ENCODE data around the gene LRRC56. TPM values are rescaled to one million over a fixed set of nuclear protein-coding genes. Genes with fewer than 3 reads are reported as not detected.

LRRC56 gene
- total RNA-seq, 4 donors from 2014 or later, result 0.13 to 0.69 (median 0.20) TPM; not detected in 1

DNA sequence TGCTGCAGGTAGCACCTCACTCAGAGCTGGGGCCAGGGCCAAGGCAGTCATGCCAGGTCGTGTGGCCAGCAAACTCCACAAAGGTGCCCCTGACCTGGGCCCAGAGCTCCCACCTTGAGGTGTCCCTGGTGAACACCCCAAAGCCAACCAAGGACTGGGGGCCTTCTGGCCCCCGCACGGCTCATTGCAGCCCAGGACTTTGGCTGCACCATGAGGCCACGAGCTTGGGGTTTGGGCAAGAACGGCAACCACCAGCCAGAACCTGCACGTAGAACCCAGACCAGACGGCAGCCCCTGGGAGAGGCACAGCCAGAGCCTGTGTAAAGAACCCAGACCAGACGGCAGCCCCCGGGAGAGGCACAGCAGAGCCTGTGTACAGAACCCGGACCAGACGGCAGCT is 7.8 kb downstream of the LRRC56 start:
- TF ChIP-seq POLR2AphosphoS5 (IDR thresholded peaks at IDR 0.05), result no peak
- TF ChIP-seq EP300 (IDR thresholded peaks at IDR 0.05), result no peak
- TF ChIP-seq, protein P1, sequence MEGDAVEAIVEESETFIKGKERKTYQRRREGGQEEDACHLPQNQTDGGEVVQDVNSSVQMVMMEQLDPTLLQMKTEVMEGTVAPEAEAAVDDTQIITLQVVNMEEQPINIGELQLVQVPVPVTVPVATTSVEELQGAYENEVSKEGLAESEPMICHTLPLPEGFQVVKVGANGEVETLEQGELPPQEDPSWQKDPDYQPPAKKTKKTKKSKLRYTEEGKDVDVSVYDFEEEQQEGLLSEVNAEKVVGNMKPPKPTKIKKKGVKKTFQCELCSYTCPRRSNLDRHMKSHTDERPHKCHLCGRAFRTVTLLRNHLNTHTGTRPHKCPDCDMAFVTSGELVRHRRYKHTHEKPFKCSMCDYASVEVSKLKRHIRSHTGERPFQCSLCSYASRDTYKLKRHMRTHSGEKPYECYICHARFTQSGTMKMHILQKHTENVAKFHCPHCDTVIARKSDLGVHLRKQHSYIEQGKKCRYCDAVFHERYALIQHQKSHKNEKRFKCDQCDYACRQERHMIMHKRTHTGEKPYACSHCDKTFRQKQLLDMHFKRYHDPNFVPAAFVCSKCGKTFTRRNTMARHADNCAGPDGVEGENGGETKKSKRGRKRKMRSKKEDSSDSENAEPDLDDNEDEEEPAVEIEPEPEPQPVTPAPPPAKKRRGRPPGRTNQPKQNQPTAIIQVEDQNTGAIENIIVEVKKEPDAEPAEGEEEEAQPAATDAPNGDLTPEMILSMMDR (IDR thresholded peaks at IDR 0.05), result no peak
- no peak for TF ChIP-seq POLR2A (IDR thresholded peaks at IDR 0.05)
- H3K36me3 ChIP-seq, result peaks cover 0 to 3% of the 10 kb centered on the region in 2 donors
- no peak overlapping the region for H3K4me3 ChIP-seq
- H3K4me1 ChIP-seq, result no peaks in the 10 kb centered on the region
- peaks cover 15% of the 10 kb centered on the region for H3K27me3 ChIP-seq
- H3K9me3 ChIP-seq, result no peaks in the 10 kb centered on the region
- no peak overlapping the region for H3K27ac ChIP-seq
- 40% methylated on average over 1 of the region's 11 CpGs; no CpG with 5 or more reads in 1 of the 2 donors for WGBS, 2 donors (ENCODE audit: low coverage in 1 of 2)
- ATAC-seq, result no peak

DNA sequence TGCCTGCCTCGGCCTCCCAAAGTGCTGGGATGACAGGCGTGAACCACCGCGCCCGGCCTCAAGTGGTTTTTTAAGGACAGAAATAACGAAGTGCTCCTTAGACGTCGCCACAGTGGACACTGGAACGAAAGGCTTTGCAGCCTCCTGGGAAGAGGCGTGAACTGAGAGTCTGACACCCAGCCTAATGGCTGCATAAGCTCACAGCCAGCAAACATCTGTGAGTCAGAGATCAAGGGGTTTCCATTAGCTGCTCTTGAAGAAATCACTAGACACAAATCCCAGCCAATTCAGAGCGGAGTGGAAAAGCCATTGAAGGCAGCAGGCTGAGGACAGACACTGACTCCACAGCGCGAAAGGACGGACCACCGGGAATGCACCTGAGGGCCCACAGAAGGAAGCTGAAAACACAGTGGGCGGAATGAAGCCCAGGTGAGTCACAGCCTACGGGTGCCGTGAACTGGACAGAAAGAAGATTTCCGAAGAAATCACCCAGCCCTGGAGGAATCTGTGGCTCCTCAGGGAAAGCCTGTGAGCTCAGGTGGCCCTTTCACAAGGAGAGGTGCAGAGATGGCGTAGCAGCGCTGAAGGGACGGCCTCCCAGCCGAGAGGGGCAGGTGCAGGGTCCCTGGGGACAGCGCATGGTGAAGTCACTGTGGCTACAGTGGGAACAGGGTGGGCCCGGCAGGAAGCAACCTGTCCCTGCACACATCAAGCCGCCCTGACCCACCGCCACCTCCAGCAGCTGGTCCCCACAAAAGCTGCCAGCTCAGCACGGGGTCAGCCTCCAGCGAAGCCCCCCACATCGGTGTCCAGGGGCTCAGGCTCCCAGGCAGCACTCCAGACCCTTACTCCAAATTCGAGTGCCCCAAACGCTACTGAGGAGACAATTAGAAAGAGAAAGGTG is 11.6 kb downstream of the LRRC56 start:
- WGBS, 2 donors (ENCODE audit: low coverage in 1 of 2), result 90 to 91% methylated on average over 6 of the region's 32 CpGs
- TF ChIP-seq POLR2A (IDR thresholded peaks at IDR 0.05) (no peak), EP300 (IDR thresholded peaks at IDR 0.05) (no peak), POLR2AphosphoS5 (IDR thresholded peaks at IDR 0.05) (no peak)
- TF ChIP-seq, protein P1 (IDR thresholded peaks at IDR 0.05), result no peak
- H3K4me1 ChIP-seq, result no peaks in the 10 kb centered on the region
- no peak for ATAC-seq
- H3K27me3 ChIP-seq, result peaks cover 47% of the 10 kb centered on the region
- no peak overlapping the region for H3K27ac ChIP-seq
- H3K4me3 ChIP-seq, result no peak overlapping the region
- H3K9me3 ChIP-seq, result no peaks in the 10 kb centered on the region
- peaks cover 0 to 7% of the 10 kb centered on the region in 2 donors for H3K36me3 ChIP-seq

GRCh38 chr11:550021-550745 is 12.9 kb downstream of the LRRC56 start:
- ATAC-seq, result no peak
- Histone ChIP-seq H3K4me1 (peaks cover 0 to 12% (median 6%) of the 10 kb centered on the region in 3 donors), H3K4me3 (no peak overlapping the region), H3K27ac (no peak overlapping the region), H3K27me3 (peaks cover 59% of the 10 kb centered on the region), H3K36me3 (peaks cover 0 to 7% of the 10 kb centered on the region in 2 donors), H3K9me3 (no peaks in the 10 kb centered on the region)
- 90% methylated on average over 3 to 7 of the region's 25 CpGs for WGBS, 2 donors (ENCODE audit: low coverage in 1 of 2)
- TF ChIP-seq, protein P1 (IDR thresholded peaks at IDR 0.05), result no peak

DNA sequence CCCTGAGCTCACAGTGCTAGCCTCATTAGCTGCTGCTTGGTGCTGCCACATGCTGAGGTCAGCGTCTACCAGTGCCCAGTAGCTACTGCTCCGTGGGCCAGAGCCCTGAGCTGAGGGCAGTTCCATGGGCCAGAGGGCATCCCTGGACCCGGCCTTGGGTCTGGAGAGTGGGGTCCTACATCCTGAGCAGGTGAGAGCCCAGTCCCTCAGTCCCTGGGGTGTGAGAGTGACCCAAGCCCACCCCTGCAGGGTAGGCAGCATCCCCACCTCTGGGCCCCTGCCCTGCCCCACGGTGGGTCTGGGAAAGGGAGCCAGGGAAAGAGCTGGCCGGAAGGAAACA is 13.4 kb downstream of the LRRC56 start:
- H3K4me1 ChIP-seq, result peaks cover 0 to 17% (median 11%) of the 10 kb centered on the region in 3 donors
- no peak for ATAC-seq
- H3K4me3 ChIP-seq, result no peak overlapping the region
- peaks cover 0 to 7% of the 10 kb centered on the region in 2 donors for H3K36me3 ChIP-seq
- no peak overlapping the region for H3K27ac ChIP-seq
- peaks cover 64% of the 10 kb centered on the region for H3K27me3 ChIP-seq
- 60% methylated on average over 1 of the region's 5 CpGs; no CpG with 5 or more reads in 1 of the 2 donors for WGBS, 2 donors (ENCODE audit: low coverage in 1 of 2)
- H3K9me3 ChIP-seq, result no peaks in the 10 kb centered on the region
- TF ChIP-seq POLR2A (IDR thresholded peaks at IDR 0.05) (no peak), EP300 (IDR thresholded peaks at IDR 0.05) (no peak), POLR2AphosphoS5 (IDR thresholded peaks at IDR 0.05) (no peak)
- TF ChIP-seq, protein P1 (IDR thresholded peaks at IDR 0.05), result no peak

Data from gastroesophageal sphincter (tissue), 4 donors.